HepG2 (cell line): ENCODE measurements around the gene APBA3.

Source experiments
- FIP1L1 ChIP-seq: fragments of 200-400 bp; formaldehyde crosslinking; IDR thresholded peaks from 2 replicates; pipeline ENCODE4 v1.6.1; 2018; ENCODE audit warnings: low read depth, mild to moderate bottlenecking, low read length, moderate library complexity, borderline replicate concordance; ENCODE audit not compliant: insufficient read depth
- MAZ ChIP-seq, 2 experiments: sonication (generic) in 1 of 2; formaldehyde crosslinking in 1 of 2; IDR thresholded peaks; 2 replicates each; pipeline versions ENCODE4 v1.5.0 to v1.6.1; 2012 to 2020; ENCODE audit warnings: low read depth in 2 of 2, mild to moderate bottlenecking in 2 of 2, borderline replicate concordance in 1 of 2, improper control_type of control experiment in 1 of 2, low read length in 1 of 2, missing genetic modification reagents in 1 of 2, moderate library complexity in 1 of 2
- RORA ChIP-seq: sonication (generic); formaldehyde crosslinking; IDR thresholded peaks from 2 replicates; pipeline ENCODE4 v1.5.0; 2020; ENCODE audit warnings: mild to moderate bottlenecking, missing genetic modification reagents, moderate library complexity

- TF ChIP-seq RORA (CRISPR knock-in tag), result no peak
- no peak for TF ChIP-seq MAZ (IDR thresholded peaks at IDR 0.05; ENCODE audit: borderline replicate concordance, low read depth, low read length)
- TF ChIP-seq MAZ (CRISPR knock-in tag; IDR thresholded peaks at IDR 0.05; ENCODE audit: low read depth), result no peak
- no peak for TF ChIP-seq FIP1L1
Measured at GRCh38 chr19:3796358-3796757, 34.9 kb upstream of the APBA3 start.
